ENCODE measurements around the gene TMED6.
A peak's percentile ranks its signal among the peaks of the same experiment; 100 is the strongest.
"Not testable (repeated sequence)": the region's sequence is repeated elsewhere in the genome, so short reads cannot be mapped to it uniquely, and the experiment has no call there.

TMED6 gene

DNA sequence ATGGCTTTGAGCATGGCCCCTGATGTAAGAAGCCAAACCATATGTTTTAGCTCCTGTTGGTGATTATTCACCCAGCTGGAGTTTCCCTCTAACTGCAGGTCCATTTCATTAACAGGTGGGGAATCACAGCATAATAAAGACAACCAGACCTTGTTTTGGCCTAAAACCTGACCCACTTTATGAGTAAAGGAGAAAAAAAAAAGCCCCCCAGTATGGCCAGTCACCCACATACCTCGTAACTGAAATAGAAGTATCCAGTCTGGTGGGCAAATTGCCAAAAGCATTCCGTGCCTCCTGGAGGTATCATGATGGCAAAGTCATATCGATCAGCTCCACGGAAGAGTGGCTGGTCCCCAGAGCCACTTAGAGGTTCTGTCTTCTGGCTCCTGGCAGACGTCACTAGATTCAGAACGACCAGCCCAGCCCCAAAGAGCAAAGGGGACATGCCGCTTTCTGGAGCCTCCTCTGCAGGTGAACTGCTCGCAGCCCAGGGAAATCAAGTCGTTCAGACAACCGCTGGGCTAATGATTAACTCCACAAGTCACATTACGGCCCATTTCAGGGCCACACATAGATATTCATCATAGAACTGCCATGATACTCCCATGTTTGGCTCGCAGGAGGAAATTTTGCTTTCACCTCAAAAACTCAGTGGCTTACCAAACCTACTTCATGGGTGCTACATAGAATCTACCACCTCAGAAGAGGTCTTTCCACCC, at the start of gene TMED6:
TMED6 (minus strand) TSS at position 478 of the 719 bp plus-strand sequence; CDS start at position 445, 33 bp downstream.
- DNase-seq = no peak

- peak; percentile 15 to 62 for DNase-seq
Observed at GRCh38 chr16:69399361-69399760, 47.8 kb upstream of the TMED6 start.

GRCh38 chr16:69397821-69398521, 46.4 kb upstream of the TMED6 start:
- peak; percentile 56 to 79 for DNase-seq

DNA sequence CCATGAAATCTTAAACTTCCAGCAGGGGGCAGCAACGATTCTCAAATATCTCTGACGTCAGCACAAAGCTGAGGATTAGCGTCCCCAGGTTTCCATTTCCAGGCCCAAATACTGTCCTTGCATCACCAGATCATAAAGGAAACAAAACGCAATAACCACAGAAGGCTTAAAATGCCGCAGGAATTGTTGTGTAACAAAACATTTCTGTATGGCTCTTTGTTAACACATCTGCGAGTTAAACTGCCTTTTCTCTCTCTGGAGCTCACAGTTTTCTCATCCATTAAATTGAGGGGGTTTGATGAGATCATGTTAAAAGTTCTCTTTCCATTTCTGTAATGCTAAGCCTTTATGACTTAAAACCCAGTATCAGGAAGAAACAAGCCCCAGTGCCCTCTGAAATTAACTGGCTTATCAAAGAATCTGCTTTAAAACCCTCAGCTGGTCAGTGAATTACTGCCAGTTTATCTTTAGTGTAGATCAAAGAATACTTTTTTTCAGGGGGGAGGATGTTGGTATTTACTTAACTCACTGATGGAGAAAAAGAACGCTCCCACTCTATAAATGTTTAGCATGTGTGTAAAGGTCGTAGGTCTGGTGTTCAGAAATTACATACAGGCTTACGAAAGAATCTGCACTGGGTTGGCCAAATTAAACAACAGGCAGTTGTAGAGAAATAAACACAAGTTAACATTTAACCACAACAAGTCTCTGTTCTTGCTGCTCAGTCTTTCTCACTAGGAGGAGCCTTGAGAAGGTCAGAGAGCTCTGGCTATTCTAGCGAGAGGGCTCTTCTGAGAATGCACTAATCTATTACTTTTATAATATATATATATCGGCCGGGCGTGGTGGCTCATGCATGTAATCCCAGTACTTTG, 44.8 kb upstream of the TMED6 start:
- peak; percentile 76 to 82 for DNase-seq

DNA sequence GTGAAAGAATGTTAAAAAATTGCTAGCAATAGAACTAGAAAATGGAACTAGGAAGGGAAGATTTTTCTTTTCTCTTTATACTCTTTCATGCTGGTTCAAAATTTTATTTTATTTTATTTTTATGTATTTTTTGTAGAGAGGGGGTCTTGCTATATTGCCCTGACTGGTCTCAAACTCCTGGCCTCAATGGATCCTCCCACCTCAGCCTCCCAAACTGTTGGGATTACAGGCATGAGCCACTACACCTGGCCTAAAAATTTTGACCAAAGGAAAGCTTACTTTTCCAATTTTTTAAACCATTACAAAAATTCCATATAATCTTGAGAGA, 44.2 kb upstream of the TMED6 start:
- no peak for DNase-seq

DNA sequence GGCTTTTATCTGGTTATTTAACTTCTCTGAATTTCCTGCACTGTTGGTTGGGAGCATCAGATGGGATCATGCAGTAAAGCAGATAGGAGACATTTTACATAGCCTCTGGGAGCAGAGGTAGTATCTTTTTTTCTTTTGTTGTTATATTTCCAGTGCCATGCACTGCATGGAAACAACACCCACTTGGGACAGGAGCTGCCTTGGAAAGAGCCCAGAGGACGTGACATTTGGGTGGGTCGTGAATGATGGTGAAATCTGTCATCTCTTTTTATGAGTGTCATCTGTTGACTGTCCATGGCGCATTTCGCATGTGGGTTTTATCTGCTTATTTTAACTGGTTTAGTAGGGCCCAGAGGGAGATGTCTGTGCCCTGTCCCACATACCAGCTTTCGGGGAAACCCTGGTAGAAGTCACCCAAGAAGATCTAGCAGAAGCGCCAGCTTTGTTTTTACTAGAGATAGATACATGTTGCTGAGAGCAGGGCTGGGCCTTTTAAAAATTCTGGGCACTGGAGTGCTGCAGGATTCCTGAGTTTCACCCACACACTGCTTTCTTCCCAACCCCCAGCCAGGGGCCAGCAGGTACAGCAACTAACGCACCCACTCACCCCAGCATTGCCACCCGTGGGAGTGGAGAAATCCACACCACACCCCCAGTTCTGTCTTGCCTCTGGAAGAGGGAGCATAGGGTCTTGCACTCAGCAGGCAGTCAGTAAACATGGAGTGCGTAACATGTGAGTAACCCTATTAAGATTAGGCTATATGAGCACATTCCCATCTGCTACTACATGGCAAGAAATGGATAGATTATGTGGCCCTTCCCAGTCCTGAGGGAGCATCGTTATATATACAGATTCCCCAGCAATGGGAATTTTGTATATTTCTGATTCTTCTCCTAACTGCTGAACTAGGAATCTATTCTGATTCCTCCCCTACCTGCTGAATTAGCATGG, 42.6 kb upstream of the TMED6 start:
- no peak for DNase-seq

DNA sequence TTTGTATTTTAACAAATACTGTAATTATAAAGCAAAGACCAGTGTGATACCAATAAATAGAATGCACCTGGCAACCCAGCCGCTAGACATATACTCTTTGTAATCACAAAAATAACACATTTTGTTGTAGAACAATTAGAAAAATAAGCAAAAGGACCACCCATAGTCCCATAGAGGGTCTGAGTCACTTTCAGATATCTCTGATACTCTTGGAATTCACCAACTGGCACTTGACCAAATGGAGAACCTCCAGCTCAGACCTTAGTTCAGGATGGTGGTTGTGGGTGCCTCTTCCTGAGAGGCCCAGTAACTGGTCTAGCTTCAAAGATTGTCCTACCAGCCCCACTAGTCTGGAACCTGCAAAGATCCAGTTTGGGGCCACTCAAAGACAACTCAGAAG, 35.0 kb upstream of the TMED6 start:
- no peak for DNase-seq

GRCh38 chr16:69384974-69385373, 33.4 kb upstream of the TMED6 start:
- DNase-seq = no peak

GRCh38 chr16:69382421-69382820, 30.8 kb upstream of the TMED6 start:
- no peak for DNase-seq

DNA sequence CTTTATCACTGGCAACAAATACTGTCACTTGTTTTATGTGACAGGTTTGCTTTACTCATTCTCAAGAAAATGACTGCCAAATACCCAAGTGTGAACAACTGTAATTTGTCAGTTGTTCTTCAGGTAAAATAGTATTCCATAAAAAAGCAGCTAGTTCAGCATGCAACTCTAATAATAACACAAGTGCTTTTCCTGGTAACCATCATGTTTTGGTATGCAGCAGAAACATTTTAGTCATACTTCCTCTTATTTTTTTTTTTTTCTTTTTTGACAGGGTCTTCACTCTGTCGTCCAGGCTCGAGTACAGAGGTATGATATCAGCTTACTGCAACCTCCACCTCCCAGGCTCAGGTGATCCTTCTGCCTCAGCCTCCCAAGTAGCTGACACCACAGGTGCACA, 29.6 kb upstream of the TMED6 start:
- DNase-seq = no peak

- DNase-seq = no peak
Observed at GRCh38 chr16:69378760-69379159, 27.2 kb upstream of the TMED6 start.

GRCh38 chr16:69378036-69378435, 26.4 kb upstream of the TMED6 start:
- no peak for DNase-seq

GRCh38 chr16:69376393-69377059, 24.9 kb upstream of the TMED6 start:
- DNase-seq = no peak

DNA sequence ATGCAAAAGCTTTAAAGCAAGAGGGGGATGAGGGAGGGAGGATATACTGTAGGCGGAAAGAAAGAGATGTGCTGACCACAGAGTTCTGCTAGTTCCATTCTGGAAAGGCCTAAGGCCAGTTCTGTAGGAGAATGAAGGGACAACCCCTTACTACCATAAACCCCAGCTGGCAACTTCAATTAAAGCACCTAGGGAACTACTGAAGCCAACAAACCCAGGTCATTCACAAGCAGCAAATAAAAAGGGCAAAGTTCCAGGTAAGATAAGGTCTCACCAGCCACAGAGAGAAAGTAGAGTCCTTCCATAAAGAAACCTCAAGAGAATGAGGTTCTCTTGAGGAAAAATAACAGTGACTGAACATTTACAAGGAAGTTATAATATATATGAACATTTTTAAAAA, 21.4 kb upstream of the TMED6 start:
- no peak for DNase-seq

DNA sequence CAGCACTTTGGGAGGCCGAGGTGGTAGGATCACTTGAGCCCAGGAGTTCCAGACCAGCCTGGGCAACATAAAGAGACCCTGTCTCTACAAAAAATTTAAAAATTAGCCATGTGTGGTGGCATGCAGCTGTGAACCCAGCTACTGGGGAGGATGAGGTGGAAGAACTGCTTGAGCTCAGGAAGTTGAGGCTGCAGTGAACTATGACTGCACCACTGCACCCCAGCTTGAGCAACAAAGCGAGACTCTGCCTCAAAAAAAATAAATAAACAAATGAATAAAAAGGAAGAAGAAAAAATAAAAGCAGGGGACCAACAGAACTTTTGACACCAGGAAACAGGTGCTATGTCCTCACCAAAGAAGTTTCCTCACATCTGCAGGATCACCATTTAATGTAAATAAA, 20.0 kb upstream of the TMED6 start:
- DNase-seq = no peak

- no peak for DNase-seq
Observed at GRCh38 chr16:69368866-69369265, 17.3 kb upstream of the TMED6 start.

DNA sequence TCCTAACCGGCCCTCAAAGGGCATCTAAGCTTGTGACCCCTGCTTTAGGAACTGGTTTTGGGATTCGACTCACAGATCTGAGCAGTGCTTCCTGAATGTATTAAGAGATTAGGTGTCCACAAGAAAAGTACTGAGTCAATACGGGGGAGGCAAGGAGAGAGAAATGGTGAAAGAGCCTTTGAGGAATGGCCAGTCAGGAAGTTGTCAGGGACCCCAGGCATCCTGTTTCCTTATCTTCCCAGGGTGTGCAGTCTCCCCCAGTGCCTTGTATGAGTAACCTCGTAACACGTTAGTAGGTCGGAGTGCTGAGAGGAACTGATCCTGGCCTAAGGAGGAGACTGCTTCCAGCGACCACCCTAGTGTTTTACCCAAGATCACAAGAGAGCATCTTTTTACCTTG, 16.4 kb upstream of the TMED6 start:
- DNase-seq = no peak

- DNase-seq = no peak
Observed at GRCh38 chr16:69366431-69366830, 14.8 kb upstream of the TMED6 start.

DNA sequence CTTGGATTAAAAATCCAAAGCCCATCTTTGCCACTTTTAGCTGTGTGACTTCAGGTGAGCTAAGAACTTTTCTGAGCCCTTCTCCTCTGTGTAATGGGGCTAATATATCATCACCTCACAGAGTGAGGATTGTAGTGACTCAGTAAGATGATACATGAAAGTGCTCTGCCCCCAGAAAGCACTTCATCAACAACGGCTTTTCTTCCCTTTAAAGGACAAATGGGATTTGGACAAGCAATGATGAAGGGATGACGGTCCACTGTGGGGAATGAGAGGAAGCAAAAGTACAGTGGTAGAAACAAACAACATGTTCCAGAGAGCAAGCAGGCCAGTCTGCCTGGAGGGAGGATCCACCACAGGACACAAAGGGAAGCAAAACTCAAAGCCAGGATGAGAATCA, 14.3 kb upstream of the TMED6 start:
- no peak for DNase-seq

DNA sequence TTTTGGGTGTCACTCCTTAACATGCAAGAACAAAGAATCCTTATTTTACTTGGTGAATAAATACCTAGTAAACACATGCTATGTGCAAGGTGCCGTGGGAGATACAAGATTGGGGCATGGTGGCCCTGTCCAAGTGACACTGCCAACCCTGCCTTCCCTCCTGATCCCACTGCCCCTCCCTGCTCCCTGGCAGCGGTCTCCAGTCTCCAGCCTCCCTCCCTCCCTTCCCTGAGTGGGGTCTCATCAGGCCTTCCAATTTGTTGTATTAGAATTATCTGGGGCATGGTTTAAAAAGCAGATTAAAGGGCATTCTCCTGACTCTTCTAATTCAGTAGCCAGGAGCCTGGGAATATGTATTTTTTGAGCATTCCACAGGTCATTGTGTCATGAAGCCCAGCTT, 12.5 kb upstream of the TMED6 start:
- no peak for DNase-seq

- DNase-seq = no peak
Observed at GRCh38 chr16:69363281-69363717, 11.7 kb upstream of the TMED6 start.

GRCh38 chr16:69360070-69360469, 8.5 kb upstream of the TMED6 start:
- not testable (repeated sequence) for DNase-seq
